Prostate gland (tissue), 2 donors: Measurements from ENCODE around the gene HSPA4L.

Source experiments
- POLR2A ChIP-seq: fragments of 450-650 bp; IDR thresholded peaks from one replicate; pipeline ENCODE4 v1.6.1; 2016; ENCODE audit warnings: antibody characterized with exemption, mild to moderate bottlenecking
- POLR2AphosphoS5 ChIP-seq: sonication (generic); formaldehyde crosslinking; IDR thresholded peaks from one replicate; pipeline ENCODE4 v1.6.1; 2017; ENCODE audit warnings: antibody characterized with exemption
- TF ChIP-seq, protein P1 (sequence below), 4 experiments: fragments of 200-600 bp in 2 of 4; fragments of 450-650 bp in 2 of 4; sonication (generic) in 2 of 4; IDR thresholded peaks; 1 replicate in 3 of 4; 2 replicates in 1 of 4; pipeline ENCODE4 v1.5.1; 2016 to 2019; ENCODE audit warnings: antibody characterized with exemption in 4 of 4, mild to moderate bottlenecking in 2 of 4, moderate library complexity in 2 of 4

DNA sequence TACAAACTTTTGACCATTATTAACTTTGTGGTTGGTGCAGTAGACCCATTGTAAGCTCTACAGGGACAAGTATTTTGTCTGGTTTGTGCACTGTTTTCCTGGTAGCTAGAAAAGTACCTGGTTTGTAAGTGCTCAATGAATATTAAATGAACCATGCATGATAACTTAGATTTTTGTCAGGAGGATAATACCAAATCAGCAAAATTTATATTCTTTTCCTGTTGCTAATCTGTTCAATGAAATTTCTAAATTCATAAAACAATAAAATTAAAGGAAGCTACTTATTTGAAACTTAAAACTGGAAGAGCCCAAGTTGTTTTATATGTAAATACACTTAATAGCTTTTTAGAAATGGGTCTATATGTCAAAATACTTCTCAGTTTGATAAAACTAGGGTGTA lies 17.6 kb downstream of the HSPA4L start:
- TF ChIP-seq, protein P1, sequence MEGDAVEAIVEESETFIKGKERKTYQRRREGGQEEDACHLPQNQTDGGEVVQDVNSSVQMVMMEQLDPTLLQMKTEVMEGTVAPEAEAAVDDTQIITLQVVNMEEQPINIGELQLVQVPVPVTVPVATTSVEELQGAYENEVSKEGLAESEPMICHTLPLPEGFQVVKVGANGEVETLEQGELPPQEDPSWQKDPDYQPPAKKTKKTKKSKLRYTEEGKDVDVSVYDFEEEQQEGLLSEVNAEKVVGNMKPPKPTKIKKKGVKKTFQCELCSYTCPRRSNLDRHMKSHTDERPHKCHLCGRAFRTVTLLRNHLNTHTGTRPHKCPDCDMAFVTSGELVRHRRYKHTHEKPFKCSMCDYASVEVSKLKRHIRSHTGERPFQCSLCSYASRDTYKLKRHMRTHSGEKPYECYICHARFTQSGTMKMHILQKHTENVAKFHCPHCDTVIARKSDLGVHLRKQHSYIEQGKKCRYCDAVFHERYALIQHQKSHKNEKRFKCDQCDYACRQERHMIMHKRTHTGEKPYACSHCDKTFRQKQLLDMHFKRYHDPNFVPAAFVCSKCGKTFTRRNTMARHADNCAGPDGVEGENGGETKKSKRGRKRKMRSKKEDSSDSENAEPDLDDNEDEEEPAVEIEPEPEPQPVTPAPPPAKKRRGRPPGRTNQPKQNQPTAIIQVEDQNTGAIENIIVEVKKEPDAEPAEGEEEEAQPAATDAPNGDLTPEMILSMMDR (IDR thresholded peaks at IDR 0.05) = no peak
- TF ChIP-seq POLR2AphosphoS5 = no peak
- no peak for TF ChIP-seq POLR2A
